ENCODE data around the gene ODAD3.
"Not testable (repeated sequence)": the region's sequence is repeated elsewhere in the genome, so short reads cannot be mapped to it uniquely, and the experiment has no call there.

Gene ODAD3

DNA sequence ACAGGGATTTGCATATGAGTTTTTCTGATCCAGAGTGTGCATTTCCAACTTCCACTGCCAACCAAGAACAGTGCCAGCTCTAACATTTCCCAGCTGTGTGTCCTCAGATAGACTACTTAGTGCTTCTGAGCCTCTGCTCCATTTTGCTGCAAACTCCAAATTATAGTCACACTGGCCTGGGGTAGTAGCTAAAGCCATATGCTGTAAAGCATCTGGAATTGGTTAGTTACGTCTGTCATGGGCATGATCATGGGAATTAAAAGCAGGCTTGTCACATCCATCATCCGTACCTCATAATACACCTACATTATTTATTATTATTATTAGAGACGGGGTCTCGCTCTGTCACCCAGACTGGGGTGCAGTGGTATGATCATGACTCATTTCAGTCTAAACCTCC lies 38.8 kb upstream of the ODAD3 start:
- peaks cover 9 to 16% of the 10 kb centered on the region in 2 donors for H3K27me3 Mint-ChIP-seq
- DNase-seq (no peak), ATAC-seq (replicated peaks) (no peak)
- no peak overlapping the region for H3K4me3 Mint-ChIP-seq
- no peak overlapping the region for H3K27ac Mint-ChIP-seq
- H3K36me3 Mint-ChIP-seq (ENCODE audit: insufficient read depth), result no peaks in the 10 kb centered on the region
- H3K9me3 Mint-ChIP-seq, result no peaks in the 10 kb centered on the region
- no peaks in the 10 kb centered on the region for H3K4me1 Mint-ChIP-seq (ENCODE audit: low read depth in 2 of 2)

DNA sequence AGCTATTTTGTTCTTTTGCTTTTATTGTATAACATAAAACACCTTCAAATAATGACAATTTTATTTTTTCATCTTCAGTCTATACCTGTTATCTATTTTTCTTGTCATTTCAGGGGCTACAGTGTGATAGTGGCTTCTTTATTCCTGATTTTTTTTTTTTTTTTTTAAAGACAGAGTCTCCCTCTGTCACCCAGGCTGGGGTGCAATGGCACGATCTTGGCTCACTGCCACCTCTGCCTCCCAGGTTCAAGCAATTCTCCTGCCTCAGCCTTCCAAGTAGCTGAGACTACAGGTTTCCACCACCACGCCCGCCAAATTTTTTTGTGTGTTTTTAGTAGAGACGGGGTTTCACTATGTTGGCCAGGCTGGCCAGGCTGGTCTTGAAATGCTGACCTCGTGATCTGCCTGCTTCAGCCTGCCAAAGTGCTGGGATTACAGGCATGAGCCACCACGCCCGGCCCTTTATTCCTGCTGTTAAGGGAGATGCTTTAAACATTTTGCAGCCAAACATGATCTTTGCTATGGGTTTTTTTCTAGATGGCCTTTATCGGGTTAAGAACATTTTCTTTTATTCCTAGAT lies 33.4 kb upstream of the ODAD3 start:
- not testable (repeated sequence) for ATAC-seq (replicated peaks); H3K4me1 Mint-ChIP-seq (ENCODE audit: low read depth in 2 of 2); H3K9me3 Mint-ChIP-seq; H3K36me3 Mint-ChIP-seq (ENCODE audit: insufficient read depth); H3K4me3 Mint-ChIP-seq; H3K27ac Mint-ChIP-seq; DNase-seq
- H3K27me3 Mint-ChIP-seq, result peaks cover 16 to 19% of the 10 kb centered on the region in 2 donors

DNA sequence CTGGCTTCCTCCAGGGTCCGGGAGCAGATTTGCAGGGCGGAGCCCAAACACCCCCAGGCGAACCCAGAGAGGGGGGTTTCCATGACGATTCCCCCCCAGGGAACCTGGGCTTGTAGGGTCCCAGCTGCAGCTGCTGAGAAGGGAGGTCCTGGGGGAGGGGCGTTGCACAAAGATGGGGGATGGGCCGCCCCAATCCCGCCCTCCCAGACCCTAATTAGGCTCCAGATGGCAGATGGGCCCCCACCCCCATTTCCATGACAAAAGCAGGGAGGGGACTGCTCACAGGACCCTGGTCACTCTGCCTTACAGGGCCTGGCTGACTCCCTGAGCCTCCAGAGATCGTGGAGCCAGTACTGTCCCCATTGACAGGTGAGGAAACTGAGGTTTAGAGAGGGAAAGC lies 30.7 kb upstream of the ODAD3 start:
- no peak overlapping the region for H3K4me3 Mint-ChIP-seq
- no peak overlapping the region for H3K27ac Mint-ChIP-seq
- H3K36me3 Mint-ChIP-seq (ENCODE audit: insufficient read depth), result peaks cover 3% of the 10 kb centered on the region
- DNase-seq, result no peak
- H3K27me3 Mint-ChIP-seq, result peaks cover 12 to 17% of the 10 kb centered on the region in 2 donors
- H3K4me1 Mint-ChIP-seq (ENCODE audit: low read depth in 2 of 2), result no peaks in the 10 kb centered on the region
- no peak for ATAC-seq (replicated peaks)
- H3K9me3 Mint-ChIP-seq, result no peaks in the 10 kb centered on the region

DNA sequence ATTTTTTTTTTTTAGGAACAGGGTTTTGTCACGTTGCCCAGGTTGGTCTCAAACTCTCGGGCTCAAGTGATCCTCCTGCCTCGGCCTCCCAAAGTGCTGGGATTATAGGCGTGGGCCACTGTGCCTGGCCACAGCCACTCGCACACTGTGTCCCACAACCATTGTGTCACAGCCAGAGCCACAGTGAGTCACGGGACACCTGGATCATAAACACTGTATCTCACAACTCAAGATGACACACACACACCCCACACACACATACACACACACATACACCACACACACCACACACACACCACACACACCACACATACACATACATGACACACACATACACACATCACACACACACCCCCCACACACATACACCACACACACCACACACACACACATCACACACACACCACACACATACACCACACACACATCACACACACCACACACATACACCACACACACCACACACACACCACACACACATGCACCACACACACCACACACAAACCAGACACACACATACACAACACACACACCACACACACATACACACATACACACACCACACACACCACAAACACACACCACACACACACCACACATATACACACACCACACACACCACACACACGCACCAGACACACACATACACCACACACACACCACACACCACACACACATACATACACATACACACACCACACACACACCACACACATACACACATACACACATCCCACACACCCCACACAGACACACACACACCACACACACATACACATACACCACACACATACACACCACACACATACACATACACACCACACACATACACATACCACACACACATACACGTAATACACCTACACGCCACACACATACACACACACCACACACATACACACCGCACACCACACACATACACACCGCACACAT lies 29.7 kb upstream of the ODAD3 start:
- DNase-seq (no peak), ATAC-seq (replicated peaks) (no peak)
- Mint-ChIP-seq H3K9me3 (no peaks in the 10 kb centered on the region), H3K27me3 (peaks cover 19 to 28% of the 10 kb centered on the region in 2 donors), H3K4me3 (no peak overlapping the region), H3K27ac (no peak overlapping the region), H3K36me3 (ENCODE audit: insufficient read depth) (peaks cover 3% of the 10 kb centered on the region), H3K4me1 (ENCODE audit: low read depth in 2 of 2) (no peaks in the 10 kb centered on the region)

DNA sequence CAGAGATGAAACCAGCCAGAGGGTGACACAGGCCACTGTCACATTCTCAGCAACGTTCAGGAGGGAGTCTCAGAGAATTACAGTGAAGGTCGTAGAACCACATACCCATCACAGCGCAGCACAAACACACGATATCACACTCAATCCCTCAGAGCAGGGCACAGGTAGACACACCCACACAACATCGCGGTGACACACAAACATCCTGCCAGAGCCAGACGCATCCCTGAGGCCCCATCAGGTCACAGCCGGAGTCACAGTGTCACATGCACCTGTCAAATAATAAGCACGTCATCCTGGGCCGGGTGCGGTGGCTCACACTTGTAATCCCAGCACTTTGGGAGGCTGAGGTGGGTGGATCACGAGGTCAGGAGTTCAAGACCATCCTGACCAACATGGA lies 28.5 kb upstream of the ODAD3 start:
- ATAC-seq (replicated peaks), result peak; percentile 65

DNA sequence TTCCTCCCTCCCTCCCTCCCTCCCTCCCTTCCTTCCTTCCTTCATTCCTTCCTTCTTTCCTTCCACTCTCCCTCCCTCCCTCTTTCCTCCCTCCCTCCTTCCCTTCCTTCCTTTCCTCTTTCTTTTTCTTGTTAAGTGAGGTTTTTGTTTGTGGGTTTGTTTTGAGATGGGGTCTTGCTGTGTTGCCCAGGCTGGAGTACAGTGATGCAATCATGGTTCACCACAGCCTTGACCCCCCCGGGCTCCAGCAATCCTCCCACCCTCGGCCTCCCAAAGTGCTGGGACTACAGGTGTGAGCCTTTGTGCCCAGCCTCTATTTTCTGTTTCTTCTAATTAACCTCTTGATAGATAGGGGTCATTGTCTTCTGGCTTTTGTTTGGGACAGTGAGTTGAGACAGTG lies 26.5 kb upstream of the ODAD3 start:
- peaks cover 3% of the 10 kb centered on the region for H3K36me3 Mint-ChIP-seq (ENCODE audit: insufficient read depth)
- DNase-seq (no peak), ATAC-seq (replicated peaks) (no peak)
- no peaks in the 10 kb centered on the region for H3K4me1 Mint-ChIP-seq (ENCODE audit: low read depth in 2 of 2)
- H3K27me3 Mint-ChIP-seq, result peaks cover 20 to 42% of the 10 kb centered on the region in 2 donors
- H3K9me3 Mint-ChIP-seq, result no peaks in the 10 kb centered on the region
- no peak overlapping the region for H3K27ac Mint-ChIP-seq
- H3K4me3 Mint-ChIP-seq, result no peak overlapping the region

More for the DNA sequence above, 28.5 kb upstream of the ODAD3 start:
- no peaks in the 10 kb centered on the region for H3K9me3 Mint-ChIP-seq
- H3K4me3 Mint-ChIP-seq, result no peak overlapping the region
- H3K4me1 Mint-ChIP-seq (ENCODE audit: low read depth in 2 of 2), result no peaks in the 10 kb centered on the region
- peaks cover 3% of the 10 kb centered on the region for H3K36me3 Mint-ChIP-seq (ENCODE audit: insufficient read depth)
- peaks cover 20 to 34% of the 10 kb centered on the region in 2 donors for H3K27me3 Mint-ChIP-seq
- DNase-seq, result no peak
- peak overlapping the region in 1 of 2 donors; percentile 39 for H3K27ac Mint-ChIP-seq

DNA sequence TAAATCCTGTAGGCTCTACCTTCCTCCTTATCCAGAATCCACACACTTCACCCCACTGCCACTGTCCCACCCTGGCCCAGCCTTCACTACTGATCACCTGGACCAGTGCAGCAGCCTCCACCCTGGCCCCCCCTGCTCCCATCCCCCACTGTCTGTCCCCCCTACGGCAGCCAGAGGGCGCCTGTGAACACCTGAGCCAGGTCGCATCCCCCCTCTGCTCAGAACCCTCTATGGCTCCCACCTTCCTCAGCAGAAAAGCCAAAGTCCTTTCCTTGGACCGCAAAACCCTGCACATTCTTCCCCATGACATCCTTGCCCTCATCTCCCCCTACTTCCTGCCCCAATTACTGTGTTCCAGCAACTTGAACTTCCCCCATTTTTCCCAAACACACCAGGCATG lies 25.3 kb upstream of the ODAD3 start:
- Mint-ChIP-seq H3K36me3 (ENCODE audit: insufficient read depth) (peaks cover 3% of the 10 kb centered on the region), H3K9me3 (no peaks in the 10 kb centered on the region), H3K27me3 (peaks cover 17 to 33% of the 10 kb centered on the region in 2 donors), H3K4me3 (no peak overlapping the region), H3K27ac (no peak overlapping the region), H3K4me1 (ENCODE audit: low read depth in 2 of 2) (no peaks in the 10 kb centered on the region)
- no peak for DNase-seq
- ATAC-seq (replicated peaks), result no peak

DNA sequence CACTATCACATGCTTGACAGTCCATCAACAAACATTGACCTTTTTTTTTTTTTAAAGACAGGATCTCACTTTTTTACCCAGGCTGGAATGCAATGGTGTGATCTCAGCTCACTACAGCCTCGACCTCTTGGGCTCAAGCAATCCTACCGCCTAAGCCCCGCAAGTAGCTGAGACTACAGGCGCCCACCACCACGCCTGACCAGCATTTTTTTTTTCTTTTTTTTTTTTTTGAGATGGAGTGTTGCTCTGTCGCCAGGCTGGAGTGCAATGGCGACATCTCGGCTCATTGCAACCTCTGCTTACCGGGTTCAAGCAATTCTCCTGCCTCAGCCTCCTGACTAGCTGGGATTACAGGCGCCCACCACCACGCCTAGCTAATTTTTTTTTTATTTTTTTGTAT lies 24.0 kb upstream of the ODAD3 start:
- H3K9me3 Mint-ChIP-seq; H3K4me1 Mint-ChIP-seq (ENCODE audit: low read depth in 2 of 2): not testable (repeated sequence)

DNA sequence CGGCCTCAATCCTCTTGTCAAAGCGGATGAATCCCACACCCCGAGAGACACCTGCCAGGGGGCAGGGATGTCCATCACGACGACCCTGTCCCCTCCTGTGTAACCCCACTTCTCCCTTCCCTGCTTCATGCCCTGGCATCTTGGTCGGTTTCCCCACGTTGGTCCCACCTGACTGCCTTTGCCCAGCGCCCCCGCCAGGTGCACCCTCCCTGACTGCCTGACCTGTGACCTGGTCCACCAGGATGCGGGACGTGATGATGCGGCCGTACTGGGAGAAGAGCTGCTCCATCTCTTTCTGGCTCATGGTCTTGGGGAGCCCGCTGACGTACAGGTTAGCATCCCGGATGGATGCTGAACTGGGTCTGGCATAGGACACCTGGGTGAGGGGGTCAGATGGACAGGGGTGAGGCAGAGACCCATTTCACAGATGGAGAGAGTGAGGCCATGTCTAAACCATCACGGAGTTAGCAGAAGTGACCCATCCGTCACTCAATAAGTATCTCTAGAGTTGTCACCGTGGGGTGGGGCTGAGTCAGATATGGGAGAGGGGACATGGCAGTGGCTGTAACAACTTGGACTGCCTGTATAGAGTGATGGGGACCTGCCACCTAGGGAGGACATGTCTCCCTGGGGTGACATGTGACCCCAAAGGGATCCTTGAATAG lies 23.4 kb upstream of the ODAD3 start:
- Mint-ChIP-seq H3K27me3 (peaks cover 17 to 33% of the 10 kb centered on the region in 2 donors), H3K4me1 (ENCODE audit: low read depth in 2 of 2) (no peaks in the 10 kb centered on the region)

More for the DNA sequence above, 24.0 kb upstream of the ODAD3 start:
- not testable (repeated sequence) for DNase-seq; H3K36me3 Mint-ChIP-seq (ENCODE audit: insufficient read depth); H3K4me3 Mint-ChIP-seq; H3K27ac Mint-ChIP-seq; ATAC-seq (replicated peaks)
- H3K27me3 Mint-ChIP-seq, result peaks cover 17 to 33% of the 10 kb centered on the region in 2 donors

DNA sequence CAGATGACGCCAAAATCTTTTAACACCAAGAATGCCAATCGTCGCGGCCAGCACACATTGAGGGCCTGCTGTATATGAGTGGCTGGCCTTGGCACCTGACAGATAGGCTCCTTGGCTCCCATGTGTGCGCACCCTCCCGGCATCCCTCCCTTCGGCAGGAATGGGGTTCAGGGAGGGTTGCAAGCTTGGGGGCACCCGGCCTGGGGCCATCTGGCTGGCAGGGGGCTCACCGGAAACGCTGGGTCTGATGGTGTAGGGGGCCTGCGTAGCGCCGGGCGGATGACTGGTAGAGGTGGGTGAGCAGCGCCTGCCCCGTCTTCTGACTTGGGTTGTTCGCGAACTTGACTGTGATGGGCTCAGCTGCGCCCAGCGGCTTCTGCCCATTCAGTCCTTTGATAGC lies 22.9 kb upstream of the ODAD3 start:
- Mint-ChIP-seq H3K4me1 (ENCODE audit: low read depth in 2 of 2) (no peaks in the 10 kb centered on the region), H3K9me3 (no peaks in the 10 kb centered on the region), H3K27me3 (peaks cover 17 to 33% of the 10 kb centered on the region in 2 donors), H3K36me3 (ENCODE audit: insufficient read depth) (peaks cover 6% of the 10 kb centered on the region), H3K27ac (no peak overlapping the region), H3K4me3 (no peak overlapping the region)
- ATAC-seq (replicated peaks) (no peak), DNase-seq (no peak)

More for the DNA sequence above, 23.4 kb upstream of the ODAD3 start:
- H3K36me3 Mint-ChIP-seq (ENCODE audit: insufficient read depth), result peaks cover 7% of the 10 kb centered on the region
- no peak overlapping the region for H3K27ac Mint-ChIP-seq
- H3K4me3 Mint-ChIP-seq, result no peak overlapping the region
- no peak for ATAC-seq (replicated peaks)
- no peaks in the 10 kb centered on the region for H3K9me3 Mint-ChIP-seq
- no peak for DNase-seq

DNA sequence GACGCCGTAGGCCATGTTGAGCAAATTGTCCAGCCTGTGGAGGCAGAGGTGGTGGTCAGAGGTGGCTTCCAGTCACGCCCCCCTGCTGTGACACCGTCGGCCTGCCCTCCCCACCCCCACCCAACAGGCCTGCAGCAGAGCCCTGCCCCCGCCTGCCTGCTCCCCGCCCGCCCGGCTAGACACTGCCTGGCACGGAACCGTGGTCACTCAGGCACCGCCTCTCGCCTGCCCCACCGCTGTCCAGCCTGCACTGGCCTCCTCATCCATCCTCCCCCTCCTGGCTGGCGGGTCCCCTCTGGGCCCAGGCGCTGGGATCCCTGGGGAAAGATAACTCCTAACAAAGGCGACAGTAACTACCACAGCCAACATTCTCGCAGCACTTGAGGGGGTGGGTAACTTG lies 22.2 kb upstream of the ODAD3 start:
- no peak for ATAC-seq (replicated peaks)
- Mint-ChIP-seq H3K36me3 (ENCODE audit: insufficient read depth) (peaks cover 4% of the 10 kb centered on the region), H3K4me1 (ENCODE audit: low read depth in 2 of 2) (no peaks in the 10 kb centered on the region), H3K9me3 (no peaks in the 10 kb centered on the region), H3K4me3 (no peak overlapping the region), H3K27ac (no peak overlapping the region), H3K27me3 (peaks cover 17 to 33% of the 10 kb centered on the region in 2 donors)
- DNase-seq, result no peak

DNA sequence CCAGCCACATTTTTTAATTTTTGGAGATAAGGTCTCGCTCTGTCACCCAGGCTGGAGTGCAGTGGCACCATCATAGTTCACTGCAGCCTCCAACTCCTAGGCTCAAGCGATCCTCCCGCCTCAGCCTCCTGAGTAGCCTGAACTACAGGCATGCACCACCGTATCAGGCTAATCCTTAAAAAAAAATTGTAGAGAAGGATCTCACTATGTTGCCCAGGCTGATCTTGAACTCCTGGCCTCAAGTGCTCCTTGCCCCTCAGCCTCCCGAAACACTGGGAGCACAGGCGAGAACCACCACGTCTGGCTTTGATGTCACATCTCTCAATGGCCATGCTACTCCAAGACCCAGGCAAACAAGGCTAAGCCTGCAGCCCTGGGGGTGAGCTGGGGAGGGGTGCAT lies 21.7 kb upstream of the ODAD3 start:
- no peak overlapping the region for H3K27ac Mint-ChIP-seq
- H3K27me3 Mint-ChIP-seq, result peaks cover 17 to 33% of the 10 kb centered on the region in 2 donors
- no peaks in the 10 kb centered on the region for H3K9me3 Mint-ChIP-seq
- DNase-seq, result no peak
- no peak overlapping the region for H3K4me3 Mint-ChIP-seq
- ATAC-seq (replicated peaks), result no peak
- peaks cover 4% of the 10 kb centered on the region for H3K36me3 Mint-ChIP-seq (ENCODE audit: insufficient read depth)
- no peaks in the 10 kb centered on the region for H3K4me1 Mint-ChIP-seq (ENCODE audit: low read depth in 2 of 2)

DNA sequence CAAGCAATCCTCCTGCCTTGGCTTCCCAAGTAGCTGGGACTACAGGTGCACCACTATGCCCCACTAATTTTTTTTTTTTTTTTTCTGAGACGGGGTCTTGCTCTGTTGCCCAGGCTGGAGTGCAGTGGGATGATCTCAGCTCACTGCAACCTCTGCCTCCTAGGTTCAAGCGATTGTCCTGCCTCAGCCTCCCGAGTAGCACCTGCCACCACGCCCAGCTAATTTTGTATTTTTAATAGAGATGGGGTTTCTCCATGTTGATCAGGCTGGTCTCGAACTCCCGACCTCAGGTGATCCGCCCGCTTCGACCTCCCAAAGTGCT lies 20.3 kb upstream of the ODAD3 start:
- not testable (repeated sequence) for DNase-seq; H3K4me1 Mint-ChIP-seq (ENCODE audit: low read depth in 2 of 2); ATAC-seq (replicated peaks); H3K27ac Mint-ChIP-seq; H3K4me3 Mint-ChIP-seq; H3K9me3 Mint-ChIP-seq; H3K36me3 Mint-ChIP-seq (ENCODE audit: insufficient read depth)
- peaks cover 11 to 24% of the 10 kb centered on the region in 2 donors for H3K27me3 Mint-ChIP-seq

Data from effector memory CD8-positive, alpha-beta T cell (primary cell).